ENCODE results near the gene ATRX.

GRCh38 chrX:77484045-77484444, 302.0 kb downstream of the ATRX start:
- no peak for TF ChIP-seq CTCF (IDR thresholded peaks at IDR 0.05; ENCODE audit: extremely low read depth in 1 of 2, insufficient read depth in 1 of 2, low read depth in 1 of 2, low read length in 2 of 2)
- TF ChIP-seq POLR2AphosphoS5 (IDR thresholded peaks at IDR 0.05; ENCODE audit: insufficient read depth, low read depth, low read length): no peak
- TF ChIP-seq MYC (IDR thresholded peaks at IDR 0.05; ENCODE audit: low read depth, low read length): no peak
- no peak for TF ChIP-seq JUN (IDR thresholded peaks at IDR 0.05; ENCODE audit: borderline replicate concordance, insufficient read depth, insufficient read length, low read depth)
- TF ChIP-seq MAX (IDR thresholded peaks at IDR 0.05; ENCODE audit: insufficient read depth, insufficient read length): no peak
